Stimulated activated CD8-positive, alpha-beta memory T cell treated with anti-CD3 and anti-CD28 coated beads, Interleukin-12 subunit alpha, Interleukin-12 subunit beta, amount 100 ng/mL, for 4 hours (primary cell): ENCODE data around the gene RAMAC.
"Not testable (repeated sequence)": the region's sequence is repeated elsewhere in the genome, so short reads cannot be mapped to it uniquely, and the experiment has no call there.

Experiments
- DNase-seq: peaks from one replicate; pipeline ENCODE4 v3.0.0-alpha.2; 2020; ENCODE audit warnings: low read depth

RAMAC gene

DNA sequence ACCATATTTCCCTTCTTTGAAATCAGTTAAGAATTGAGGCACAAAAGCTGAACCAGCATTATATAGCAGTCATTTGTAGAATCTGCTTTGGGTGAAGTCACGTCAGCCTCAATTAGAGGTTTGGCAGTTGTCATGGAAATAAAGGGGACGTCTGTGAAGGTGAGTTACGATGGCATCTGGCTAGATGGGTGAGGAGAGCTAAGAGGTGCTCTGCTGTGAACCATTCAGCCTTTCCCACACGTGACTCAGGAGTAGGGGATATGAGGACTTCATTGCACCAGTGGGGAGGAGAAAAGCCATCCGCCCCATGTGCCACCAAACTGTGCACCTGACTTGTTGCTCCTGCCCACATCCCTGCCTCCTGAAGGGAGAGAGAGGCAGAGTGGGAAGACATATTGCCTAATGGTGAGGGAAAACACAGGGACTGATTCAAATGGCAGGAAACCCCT is 28.2 kb downstream of the RAMAC start:
- no peak for DNase-seq

DNA sequence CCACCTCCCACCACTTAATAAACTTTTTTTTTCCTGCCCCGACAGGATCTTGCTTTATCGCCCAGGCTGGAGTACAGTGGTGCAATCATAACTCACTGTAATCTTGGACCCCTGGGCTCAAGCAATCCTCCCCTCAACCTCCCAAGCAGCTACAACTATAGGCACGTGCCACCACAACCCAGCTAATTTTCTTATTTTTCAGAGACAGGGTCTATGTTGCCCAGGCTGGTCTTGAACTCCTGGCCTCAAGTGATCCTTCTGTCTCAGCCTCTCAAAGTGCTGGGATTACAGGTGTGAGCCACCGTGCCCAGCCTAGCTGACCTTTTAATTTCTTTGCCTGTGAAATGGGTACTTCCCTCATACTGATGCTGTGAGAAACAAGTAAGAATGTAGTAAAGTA is 29.4 kb downstream of the RAMAC start:
- no peak for DNase-seq

DNA sequence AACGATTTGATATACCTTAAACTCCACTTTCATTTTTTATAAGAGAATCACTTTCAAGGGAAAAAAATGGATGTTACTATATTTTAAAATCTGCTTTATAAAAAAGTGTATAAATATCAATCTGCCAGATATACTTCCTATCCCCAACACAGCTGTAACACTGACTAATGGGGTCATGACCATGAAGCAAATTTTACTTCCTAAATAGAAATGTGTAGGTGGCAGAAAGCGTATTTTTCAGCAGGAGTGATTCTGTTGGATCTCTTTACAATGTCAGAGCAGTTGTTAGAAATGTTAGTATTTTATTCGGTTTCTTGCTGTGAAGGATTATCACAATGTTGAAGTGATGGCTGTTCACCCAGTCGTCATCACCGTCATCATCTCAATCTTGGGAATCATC is 30.9 kb downstream of the RAMAC start:
- no peak for DNase-seq

DNA sequence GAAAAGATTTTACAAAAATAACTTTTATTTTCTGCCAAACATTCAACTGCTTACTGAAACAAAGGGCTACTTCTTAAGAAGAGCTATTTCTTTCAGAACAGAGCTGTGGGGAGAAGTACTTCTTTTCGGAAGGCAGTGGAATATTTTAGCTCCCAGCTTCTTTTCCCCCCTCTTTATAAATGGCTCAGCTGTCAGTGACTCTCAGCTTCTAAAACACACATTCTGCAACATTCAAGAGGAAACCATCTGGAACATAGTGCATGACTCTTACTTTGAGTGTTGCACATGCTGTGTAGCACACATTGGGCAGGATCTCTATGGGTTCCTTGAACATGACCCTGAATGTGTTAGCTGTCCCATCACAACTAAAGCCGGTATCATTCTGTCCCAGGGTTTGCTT is 32.4 kb downstream of the RAMAC start:
- no peak for DNase-seq

DNA sequence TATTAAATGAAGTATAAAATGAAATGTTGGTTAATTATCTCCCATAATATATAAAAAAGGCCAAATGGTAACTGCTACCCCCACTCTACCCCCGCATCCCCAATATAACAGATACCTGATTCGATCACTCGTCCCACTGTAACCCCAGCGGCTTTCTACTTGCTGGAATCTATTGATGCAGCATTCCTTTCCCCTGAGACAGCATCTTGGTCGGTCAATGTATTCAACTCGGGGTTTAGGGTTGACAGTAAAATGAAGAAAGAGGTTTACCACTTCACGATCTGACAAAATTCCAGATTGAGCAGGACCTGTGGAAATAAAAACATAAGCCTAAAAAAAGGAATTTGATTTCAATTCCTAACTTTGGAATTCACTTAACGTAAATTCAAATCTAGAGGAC is 44.0 kb downstream of the RAMAC start:
- no peak for DNase-seq

DNA sequence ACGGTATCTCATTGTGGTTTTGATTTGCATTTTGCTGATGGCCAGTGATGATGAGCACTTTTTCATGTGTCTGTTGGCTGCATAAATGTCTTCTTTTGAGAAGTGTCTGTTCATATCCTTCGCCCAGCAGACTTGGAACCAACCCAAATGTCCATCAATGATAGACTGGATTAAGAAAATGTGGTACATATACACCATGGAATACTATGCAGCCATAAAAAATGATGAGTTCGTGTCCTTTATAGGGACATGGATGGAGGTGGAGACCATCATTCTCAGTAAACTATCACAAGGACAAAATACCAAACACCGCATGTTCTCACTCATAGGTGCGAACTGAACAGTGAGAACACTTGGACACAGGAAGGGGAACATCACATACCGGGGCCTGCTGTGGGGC is 45.2 kb downstream of the RAMAC start:
- not testable (repeated sequence) for DNase-seq

DNA sequence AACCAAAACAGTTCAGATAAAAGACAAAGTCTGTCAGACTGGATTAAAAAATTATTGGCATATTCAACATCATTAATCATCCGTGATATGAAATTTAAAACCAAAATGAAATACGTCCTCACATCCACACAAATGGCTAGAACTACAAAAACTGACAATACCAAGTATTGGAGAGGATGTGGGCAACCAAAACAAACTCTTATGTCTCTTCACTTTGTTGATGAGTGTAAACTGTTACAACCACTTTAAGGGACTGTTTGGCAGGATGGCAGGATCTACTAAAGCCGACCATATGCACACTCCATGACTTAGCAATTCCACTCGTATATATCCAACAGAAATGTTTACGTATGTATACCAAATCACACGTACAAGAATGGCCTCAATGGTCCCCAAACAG is 50.2 kb downstream of the RAMAC start:
- no peak for DNase-seq

DNA sequence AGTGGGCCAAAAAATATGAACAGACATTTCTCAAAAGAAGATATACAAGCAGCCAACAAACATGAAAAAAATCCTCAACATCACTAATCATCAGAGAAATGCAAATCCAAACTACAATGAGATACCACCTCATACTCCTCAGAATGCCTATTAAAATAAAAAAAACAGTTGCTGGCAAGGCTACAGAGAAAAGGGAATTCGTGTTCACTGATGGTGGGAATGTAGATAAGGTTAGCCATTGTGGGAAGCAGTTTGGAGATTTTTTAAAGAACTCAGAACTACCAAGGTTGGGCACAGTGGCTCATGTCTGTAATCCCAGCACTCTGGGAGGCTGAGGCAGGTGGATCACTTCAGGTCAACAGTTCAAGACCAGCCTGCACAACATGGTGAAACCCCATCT is 53.2 kb downstream of the RAMAC start:
- DNase-seq: no peak
